ENCODE data around the gene RMDN3.

GRCh38 chr15:40759961-40760360 is 4.9 kb upstream of the RMDN3 start:
- no peak for TF ChIP-seq CTCF (IDR thresholded peaks at IDR 0.05; ENCODE audit: borderline replicate concordance, extremely low read depth, low read length, poor library complexity, severe bottlenecking)
- no peak for TF ChIP-seq EZH2 (IDR thresholded peaks at IDR 0.05; ENCODE audit: borderline replicate concordance, low read depth, low read length, severe bottlenecking)
